HG02759 (cell line): Measurements from ENCODE around the gene GLT6D1.

ENCODE experiments used
- ATAC-seq: cut with Tn5 transposase; IDR thresholded peaks from one replicate; pipeline ENCODE4 v1.9.1; 2021; ENCODE audit warnings: mild to moderate bottlenecking, moderate library complexity; ENCODE audit not compliant: unreplicated experiment

Gene GLT6D1

DNA sequence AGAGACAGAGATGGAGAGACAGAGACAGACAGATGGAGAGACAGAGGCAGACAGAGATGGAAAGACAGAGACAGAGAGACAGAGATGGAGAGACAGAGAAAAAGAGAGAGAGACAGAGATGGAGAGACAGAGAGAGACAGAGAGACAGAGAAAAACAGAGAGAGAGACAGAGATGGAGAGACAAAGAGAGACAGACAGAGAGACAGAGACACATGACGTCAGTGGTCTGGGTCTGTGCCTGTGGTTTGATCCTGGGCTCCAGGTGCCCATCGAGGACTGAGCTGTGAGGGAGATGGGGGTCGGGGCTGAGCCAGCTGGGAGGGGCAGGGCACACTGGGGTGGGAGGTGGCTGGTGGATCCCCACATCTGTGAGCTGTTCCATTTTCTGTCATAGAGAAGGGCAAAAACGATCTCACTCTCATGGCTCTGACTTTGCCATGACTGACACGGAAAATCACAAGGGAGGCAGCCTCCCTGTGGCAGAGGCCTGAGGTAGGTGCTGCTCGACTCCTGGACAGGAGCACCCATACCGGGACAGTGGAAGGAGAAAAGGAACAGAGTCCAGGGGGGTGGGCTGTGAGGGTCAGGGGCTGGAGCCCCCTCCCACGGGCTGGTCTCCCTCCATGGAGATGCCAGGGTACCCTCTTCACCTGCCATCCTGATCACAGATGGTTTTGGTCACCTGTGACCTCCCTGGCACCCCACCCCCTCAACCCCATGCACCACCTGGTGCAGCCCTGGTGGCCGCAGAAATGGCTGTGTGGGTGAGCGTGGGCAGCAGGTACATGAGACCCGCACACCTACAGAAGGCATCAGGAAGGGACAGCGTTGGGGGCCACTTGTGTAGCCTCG, 28.8 kb downstream of the GLT6D1 start:
- ATAC-seq = no peak

DNA sequence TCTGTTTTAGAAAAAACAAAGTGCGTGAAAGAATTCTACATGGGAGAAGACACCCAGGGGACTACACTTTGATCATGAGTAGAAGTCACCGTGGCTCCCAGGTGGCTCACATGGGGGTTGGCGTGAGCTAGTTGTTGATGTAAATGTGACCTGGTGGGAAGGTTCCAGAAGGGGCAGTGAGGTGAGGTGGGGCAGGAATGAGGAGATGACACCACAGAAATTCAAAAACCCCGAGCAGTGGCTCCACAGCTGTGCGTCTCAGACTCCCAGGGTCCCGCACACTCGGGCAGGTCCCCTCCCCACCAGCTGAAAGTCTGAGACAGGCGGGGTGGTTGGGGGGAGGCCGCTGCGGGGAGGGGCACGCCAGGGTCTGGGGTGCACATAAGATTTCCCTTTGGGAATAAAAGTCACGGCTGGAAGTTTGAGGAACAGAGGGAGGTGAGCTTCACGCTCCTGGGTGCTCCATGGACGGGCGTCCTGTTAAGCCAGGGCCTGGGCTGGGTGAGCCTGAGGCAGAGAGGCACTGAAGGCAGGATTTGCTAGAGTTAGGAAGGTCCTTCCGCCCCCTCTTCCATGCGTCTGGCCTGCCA, 29.9 kb downstream of the GLT6D1 start:
- no peak for ATAC-seq

DNA sequence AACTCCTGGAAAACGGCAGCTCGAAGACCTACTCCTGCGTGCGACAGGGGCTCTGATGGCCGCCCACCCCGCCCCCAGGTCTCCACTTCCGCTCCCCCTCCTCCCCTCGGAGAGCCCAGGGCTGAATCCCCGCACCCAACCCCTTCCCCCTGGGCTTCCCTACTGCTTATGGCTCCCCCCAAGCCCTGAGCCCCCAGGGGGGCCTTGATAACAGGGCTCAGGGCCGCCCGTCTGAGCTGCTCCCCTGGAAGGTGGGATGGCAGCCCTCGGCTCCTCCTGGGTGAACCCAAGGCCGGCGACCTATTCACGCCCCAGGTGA, 30.4 kb downstream of the GLT6D1 start:
- ATAC-seq = no peak

DNA sequence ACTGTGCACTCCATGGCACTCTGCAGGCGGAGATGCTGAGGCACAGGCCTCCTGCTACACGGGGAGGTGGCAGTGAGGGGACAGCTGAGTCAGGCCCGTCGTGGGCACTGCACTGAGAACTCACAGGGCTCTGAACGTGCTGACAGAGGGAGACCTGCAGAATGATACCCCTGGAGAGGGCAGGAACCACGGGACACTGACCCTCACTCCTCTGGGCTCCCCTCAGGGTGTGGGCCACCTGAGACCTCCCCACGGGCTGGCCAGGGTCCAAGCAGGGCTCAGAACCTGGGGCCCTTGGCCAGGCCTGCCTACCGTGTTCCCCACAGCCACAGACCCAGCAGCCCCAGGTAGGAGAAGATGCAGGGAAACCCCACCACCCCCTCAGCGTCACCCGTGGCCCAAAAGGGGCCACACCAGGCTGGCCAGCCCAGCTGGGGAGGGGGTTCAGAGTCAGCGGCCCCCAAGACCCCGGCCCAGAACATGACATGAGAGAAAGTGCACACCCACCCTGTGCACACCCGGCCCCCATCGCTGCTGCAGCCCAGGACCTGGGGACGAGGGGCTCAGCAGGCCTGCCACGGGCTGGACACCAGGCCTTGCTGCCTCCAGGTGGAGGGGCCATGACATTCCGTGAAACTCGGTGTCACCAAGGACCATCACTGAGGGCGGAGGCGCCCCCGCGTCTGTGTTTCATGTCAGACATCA, 30.9 kb downstream of the GLT6D1 start:
- ATAC-seq = no peak

GRCh38 chr9:135607401-135608293, 31.7 kb downstream of the GLT6D1 start:
- ATAC-seq = no peak

DNA sequence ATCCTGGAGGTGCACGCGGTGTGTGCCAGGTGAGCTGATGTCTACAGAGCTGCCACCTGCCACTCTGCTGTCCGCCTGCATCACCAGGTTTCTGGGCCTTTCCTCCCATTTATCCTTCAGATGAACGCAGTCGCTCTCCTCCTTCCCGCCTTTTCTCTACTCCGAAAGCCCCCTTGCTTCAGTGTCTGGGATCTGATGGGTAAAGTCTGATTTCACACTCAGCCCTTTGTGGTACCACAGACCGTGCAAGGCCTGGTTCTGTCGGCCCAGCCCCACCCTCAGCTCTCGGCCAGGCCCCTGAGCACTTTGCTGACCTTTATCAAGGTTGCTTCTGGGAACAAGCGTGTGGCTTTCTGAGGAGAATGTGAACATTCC, 32.5 kb downstream of the GLT6D1 start:
- no peak for ATAC-seq

GRCh38 chr9:135605238-135605781, 34.0 kb downstream of the GLT6D1 start:
- ATAC-seq = no peak

GRCh38 chr9:135604437-135605237, 34.7 kb downstream of the GLT6D1 start:
- no peak for ATAC-seq

DNA sequence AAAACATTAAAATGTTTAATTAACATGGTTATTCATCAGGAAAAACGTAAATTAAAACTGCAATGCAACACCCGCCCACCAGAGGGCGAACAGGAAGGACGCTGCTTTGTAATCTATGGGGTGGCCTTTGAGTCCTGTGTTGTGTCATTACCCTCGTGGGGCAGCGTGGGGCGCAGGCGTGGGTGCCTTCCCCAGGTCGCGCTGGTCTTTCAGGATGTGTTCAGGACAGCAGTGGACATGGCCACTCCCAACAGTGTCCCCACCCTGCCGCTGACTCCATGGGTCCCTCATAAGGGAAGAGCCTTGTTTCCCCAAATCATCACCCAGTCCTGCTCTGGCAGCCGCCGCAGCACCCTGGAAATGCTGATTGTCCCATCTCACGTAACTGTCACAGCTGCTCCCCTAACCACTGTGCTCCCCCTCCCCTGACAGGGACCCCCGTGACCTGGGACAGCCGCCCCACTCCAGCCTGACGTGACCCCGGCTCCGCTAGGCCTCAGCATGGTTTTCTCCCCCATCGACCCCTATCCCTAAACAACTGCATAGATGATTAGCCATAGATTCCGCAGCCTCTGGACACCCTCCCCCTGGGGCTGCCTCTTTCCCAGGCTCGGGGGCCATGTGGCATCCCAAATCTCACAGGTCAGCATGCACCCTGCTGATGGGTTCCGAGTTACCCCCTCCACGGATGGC, 36.4 kb downstream of the GLT6D1 start:
- ATAC-seq = no peak

DNA sequence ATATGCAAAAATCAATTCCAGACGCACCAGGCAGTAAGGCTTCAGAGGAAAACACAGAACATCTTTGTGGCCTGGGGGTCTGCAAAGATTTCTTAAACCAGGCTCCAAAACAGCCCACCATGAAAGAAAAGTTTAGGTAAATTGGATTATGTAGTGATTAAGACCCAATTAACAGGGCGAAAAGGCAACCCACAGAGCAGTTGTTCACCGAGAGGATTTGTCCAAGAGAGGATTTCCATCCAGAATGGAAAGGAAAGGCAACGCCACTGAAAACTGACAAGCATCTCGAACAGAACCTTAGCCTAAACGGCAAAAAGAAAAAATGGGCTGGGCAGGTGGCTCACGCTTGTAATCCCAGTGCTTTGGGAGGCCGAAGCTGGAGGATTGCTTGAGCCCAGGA, 37.4 kb downstream of the GLT6D1 start:
- no peak for ATAC-seq

DNA sequence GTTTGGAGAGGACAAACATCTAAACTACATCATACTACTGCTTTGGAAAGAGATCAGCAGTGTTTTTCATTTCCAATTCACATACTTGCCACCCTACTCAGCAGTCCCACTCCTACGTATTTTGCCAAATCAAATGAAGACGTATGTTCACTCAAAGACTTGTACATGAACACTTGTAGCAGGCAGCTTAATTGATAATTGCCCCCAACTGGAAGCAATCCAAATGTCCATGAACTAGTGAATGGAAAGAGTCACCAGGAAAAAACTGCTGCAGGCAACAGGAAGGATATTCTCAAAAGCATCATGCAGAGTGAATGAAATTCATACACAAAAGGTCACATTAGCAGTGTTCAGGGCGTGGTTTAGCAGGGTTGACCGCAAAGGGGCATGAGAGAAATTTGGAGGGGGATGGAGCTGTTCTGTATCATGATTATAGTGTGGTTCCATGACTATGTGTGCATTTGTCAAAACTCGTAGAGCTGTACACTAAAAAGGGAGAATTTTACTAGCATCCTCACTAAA, 39.0 kb downstream of the GLT6D1 start:
- no peak for ATAC-seq

- no peak for ATAC-seq
Observed at GRCh38 chr9:135596211-135596610, 43.1 kb downstream of the GLT6D1 start.

DNA sequence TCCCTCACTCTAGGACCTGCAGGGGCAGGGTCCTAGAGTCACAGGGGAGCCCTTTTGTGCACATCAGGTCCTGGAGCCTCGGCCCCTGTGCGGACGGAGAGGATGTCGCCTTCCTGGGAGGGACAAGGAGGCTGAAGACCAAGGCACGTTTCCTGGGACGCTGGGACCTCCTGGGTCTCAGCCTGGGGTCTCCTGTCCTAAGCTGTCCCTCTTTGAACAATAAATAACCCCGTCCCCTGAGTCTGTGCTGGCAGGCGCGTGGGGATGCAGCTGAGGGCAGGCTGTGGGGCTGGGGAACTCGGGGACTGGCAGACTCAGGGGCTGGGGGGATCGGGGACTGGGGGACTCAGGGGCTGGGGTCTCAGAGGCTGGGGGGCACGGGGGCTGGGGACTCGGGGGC, 46.7 kb downstream of the GLT6D1 start:
- ATAC-seq = no peak

- ATAC-seq = no peak
Observed at GRCh38 chr9:135592331-135592590, 47.1 kb downstream of the GLT6D1 start.

GRCh38 chr9:135591506-135592330, 47.6 kb downstream of the GLT6D1 start:
- ATAC-seq = no peak

DNA sequence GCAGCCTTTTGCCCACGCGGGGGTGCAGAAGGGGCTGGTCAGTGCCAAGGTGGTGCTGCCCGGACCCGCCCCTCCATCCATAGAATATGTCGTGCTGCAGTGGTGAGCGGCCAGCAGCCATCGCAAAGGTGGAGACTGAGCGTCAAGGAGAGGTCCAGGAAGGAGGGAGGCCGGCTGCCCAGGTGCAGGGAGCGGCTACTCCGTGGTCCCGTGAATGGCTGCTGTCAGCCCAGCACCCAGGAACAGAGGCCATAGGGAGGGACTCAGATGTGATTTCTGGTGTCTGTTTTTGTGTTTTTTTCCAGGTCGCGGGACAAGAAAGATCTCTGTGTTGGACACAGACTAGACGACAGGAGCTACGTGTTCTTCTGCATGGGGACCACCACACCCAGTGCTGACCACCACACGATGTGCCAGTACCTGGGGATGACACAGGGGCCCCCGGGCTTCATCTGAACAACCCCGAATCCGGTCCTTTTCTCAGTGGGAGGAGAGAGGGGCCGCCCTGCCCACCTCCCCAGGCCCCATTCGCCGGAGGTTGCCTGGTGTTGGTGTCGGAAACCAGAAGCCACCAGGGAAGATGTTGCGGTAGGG, 48.8 kb downstream of the GLT6D1 start:
- ATAC-seq = no peak

GRCh38 chr9:135589596-135590485, 49.5 kb downstream of the GLT6D1 start:
- no peak for ATAC-seq
